ENCODE data around the gene UNC93A.

DNA sequence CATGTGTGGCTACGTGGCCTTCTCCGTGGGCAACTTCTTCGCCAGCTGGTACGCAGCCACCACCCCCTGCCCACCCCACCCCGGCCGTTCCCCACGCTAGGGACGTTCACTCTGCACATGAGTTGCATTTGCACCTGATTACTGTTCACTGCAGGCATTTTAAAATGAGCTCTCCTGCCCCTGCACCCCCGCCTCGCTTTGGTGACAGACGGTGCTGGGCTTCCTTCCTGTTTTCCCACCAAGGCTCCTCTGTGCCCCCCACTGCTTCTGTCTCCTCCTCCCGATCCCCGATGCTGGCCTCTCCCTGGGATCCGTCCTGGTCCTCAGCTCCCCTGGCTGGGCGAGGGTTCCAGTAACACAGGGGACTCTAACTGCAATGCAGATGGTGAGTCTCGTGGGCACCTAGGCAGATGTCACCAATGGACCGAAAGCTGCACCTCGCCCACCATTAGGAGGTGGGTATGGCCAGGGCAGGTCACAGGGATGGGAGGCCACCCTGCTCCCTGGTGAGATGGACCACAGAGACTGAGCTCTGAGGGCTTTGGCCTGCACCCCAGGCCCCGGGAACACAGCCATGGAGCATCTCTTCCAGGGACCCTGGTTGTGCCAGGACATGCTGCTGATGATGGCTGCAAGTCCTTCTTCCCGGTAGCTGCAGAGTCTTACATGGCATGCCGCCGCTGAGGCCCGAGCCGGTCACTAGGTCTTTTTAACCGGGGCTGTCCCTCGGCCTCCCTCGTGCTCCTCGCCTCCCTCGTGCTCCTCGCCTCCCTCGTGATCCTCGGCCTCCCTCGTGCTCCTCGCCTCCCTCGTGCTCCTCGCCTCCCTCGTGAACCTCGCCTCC is 3.8 kb downstream of the UNC93A start:
- TF ChIP-seq, protein P1, sequence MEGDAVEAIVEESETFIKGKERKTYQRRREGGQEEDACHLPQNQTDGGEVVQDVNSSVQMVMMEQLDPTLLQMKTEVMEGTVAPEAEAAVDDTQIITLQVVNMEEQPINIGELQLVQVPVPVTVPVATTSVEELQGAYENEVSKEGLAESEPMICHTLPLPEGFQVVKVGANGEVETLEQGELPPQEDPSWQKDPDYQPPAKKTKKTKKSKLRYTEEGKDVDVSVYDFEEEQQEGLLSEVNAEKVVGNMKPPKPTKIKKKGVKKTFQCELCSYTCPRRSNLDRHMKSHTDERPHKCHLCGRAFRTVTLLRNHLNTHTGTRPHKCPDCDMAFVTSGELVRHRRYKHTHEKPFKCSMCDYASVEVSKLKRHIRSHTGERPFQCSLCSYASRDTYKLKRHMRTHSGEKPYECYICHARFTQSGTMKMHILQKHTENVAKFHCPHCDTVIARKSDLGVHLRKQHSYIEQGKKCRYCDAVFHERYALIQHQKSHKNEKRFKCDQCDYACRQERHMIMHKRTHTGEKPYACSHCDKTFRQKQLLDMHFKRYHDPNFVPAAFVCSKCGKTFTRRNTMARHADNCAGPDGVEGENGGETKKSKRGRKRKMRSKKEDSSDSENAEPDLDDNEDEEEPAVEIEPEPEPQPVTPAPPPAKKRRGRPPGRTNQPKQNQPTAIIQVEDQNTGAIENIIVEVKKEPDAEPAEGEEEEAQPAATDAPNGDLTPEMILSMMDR (IDR thresholded peaks at IDR 0.05; ENCODE audit: low read depth, low read length, poor library complexity, severe bottlenecking) = no peak
- TF ChIP-seq EZH2phosphoT487 (IDR thresholded peaks at IDR 0.05; ENCODE audit: borderline replicate concordance, low read length) = no peak
